Right cardiac atrium (tissue), 5 donors: ENCODE data around the gene KLHL14. TPM values are rescaled to one million over a fixed set of nuclear protein-coding genes. Genes with fewer than 3 reads are reported as not detected.

ENCODE experiments used
- ATAC-seq, 2 donors: fragments of 200-7000 bp; cut with Tn5 transposase; one replicate each; pipeline versions ENCODE4 v1.8.0 to v1.9.1; 2020; ENCODE audit warnings: moderate library complexity in 2 of 2, mild to moderate bottlenecking in 1 of 2
- DNase-seq, 3 donors: peaks; one replicate each; pipeline ENCODE4 v3.0.0-alpha.2; 2020
- H3K27ac ChIP-seq: one replicate; pipeline ENCODE4 v1.5.1; 2013; ENCODE audit warnings: mild to moderate bottlenecking, low read length, control low read depth, moderate library complexity
- H3K27me3 ChIP-seq: one replicate; pipeline ENCODE4 v1.6.1; 2013; ENCODE audit not compliant: control insufficient read depth, insufficient read depth
- H3K4me1 ChIP-seq: one replicate; pipeline ENCODE4 v1.6.1; 2013; ENCODE audit warnings: low read length; ENCODE audit not compliant: control insufficient read depth, insufficient read depth
- H3K4me3 ChIP-seq: one replicate; pipeline ENCODE4 v1.5.1; 2013; ENCODE audit warnings: low read length, control low read depth
- H3K9me3 ChIP-seq: one replicate; pipeline ENCODE4 v1.6.1; 2013; ENCODE audit warnings: low read length; ENCODE audit not compliant: control insufficient read depth
- WGBS: extraction: QIAGEN DNeasy Blood & Tissue Kit; methylation state at CpG from one replicate; pipeline ENCODE4 v1.1.7; 2013; 5-methylcytosine and 5-hydroxymethylcytosine counted together
- intact Hi-C, 4 donors: fragments of 100-400 bp; cut with DNase I; formaldehyde crosslinking; loops; one replicate each; pipeline versions ENCODE4 v1.11.0 to v1.14.0; 2022 to 2023
- polyA plus RNA-seq: library from polyadenylated mRNA; stranded (reverse); fragments of 200-250 nt; gene quantifications from one replicate; pipeline ENCODE4 v1.2.3, GENCODE V29; 2013
- total RNA-seq, 4 donors: library from RNA; stranded (reverse); fragmentation: NEBNext Ultra II Directional; extraction: Animal tissue kit (Norgen Biotek cat#: 25700); gene quantifications; one replicate each; pipeline ENCODE4 v1.2.1, GENCODE V29; 2021
- donor health status: healthy with polysubstance abuse.
- donor health status: DM: no; HTN: yes; CAD: no.
- donor health status: DM: no; HTN: no; CAD: no.
- donor health status: DM: no; HTN: yes; CAD: no; lungs with severe emphysema.
- donor health status: DM: yes; HTN: yes; CAD: no.

KLHL14 gene
- total and polyA plus RNA-seq, 5 donors: 0.09 TPM; not detected in 3

DNA sequence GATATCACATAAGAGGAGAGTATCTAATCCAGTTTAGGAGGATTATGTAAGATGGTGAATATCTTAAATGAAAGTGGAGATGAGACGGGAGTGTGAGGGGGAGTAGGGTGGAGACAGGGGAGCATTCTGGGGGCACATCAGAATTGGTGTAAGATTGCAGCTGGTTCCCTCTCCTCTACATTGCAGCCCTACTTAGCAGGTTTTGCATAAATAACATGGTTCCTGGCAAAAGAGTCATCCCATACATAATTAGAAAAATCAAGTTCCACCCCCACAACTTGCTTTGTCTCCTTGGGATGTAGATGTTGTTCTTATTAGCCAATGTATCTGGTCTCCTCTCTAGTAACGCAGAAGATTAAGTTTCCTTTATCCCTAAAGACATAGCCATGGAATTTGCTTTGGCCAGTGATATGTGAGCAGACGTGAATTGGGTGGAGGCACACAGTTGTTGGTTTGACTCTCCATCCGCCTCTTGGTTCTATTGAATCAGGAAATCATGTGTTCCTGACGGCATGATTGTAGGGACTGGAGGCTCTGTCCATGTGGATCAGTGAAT is 137.9 kb downstream of the KLHL14 start:
- H3K4me1 ChIP-seq: no peaks in the 10 kb centered on the region
- intact Hi-C loops: no loop called here
- H3K27ac ChIP-seq: no peak overlapping the region
- ATAC-seq (no peak), DNase-seq (no peak)
- no peaks in the 10 kb centered on the region for H3K27me3 ChIP-seq
- no peaks in the 10 kb centered on the region for H3K9me3 ChIP-seq
- WGBS: 72% methylated on average over 5 of the region's 5 CpGs
- H3K4me3 ChIP-seq: no peak overlapping the region

DNA sequence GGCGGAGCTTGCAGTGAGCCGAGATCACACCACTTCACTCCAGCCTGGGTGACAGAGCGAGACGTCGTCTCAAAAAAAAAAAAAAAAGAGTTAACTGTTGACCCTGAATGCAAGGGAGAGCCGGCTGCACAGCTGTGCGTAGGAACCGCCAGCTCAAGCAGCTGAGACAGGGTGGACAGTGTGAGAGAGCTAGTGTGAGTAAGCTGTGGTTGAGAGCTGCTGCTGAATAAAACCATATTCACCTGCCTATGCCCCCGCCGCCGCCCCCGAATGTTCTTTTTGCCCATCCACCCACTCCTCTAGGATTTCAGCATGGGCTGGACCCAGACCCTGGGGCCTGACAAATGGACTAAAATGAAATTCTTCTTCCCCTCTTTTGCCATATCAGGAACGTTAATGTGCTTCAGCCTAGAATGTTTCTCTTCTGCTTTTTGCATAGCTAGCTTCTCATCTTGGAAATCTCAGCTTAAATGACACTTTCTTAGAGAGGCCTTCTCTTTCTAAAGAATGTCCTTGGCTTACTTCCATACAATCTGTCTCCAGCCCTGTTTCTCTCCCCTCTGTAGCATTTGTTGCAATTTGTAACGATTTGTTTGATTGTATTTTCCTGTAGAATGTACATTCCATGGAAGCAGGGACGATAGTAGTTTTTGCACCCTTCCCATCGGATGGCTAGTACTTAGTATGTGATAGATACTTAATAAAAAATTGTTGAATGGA is 142.7 kb downstream of the KLHL14 start:
- WGBS: 59% methylated on average over 16 of the region's 16 CpGs
- H3K9me3 ChIP-seq: no peaks in the 10 kb centered on the region
- ATAC-seq: no peak
- H3K27ac ChIP-seq: no peak overlapping the region
- no peaks in the 10 kb centered on the region for H3K4me1 ChIP-seq
- no peak overlapping the region for H3K4me3 ChIP-seq
- no peaks in the 10 kb centered on the region for H3K27me3 ChIP-seq
- DNase-seq: peak in 2 of 3 donors; percentile 11 to 17
- intact Hi-C loops: no loop called here

DNA sequence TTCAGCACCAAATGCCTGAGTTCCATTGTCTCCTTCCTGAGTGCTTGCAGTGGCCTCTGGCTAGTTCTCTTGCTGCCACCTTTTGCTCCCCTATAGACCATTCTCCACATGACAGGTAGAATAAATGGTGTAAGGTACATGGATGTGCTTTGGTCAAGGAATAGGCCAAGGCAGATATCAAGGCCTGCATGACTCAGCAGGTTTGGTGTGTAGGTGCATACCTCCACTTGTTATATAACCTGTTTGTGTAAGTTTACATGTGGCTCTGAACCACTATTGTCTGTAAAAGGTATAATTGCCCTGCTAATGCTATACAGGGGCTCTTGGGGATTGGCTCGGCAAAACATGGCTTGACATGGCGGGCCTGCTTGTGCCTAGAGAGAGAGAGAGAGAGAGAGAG is 143.5 kb downstream of the KLHL14 start:
- no peak overlapping the region for H3K4me3 ChIP-seq
- no peaks in the 10 kb centered on the region for H3K9me3 ChIP-seq
- intact Hi-C loops: no loop called here
- H3K27me3 ChIP-seq: no peaks in the 10 kb centered on the region
- DNase-seq: no peak
- 91% methylated on average over 2 of the region's 2 CpGs for WGBS
- no peak for ATAC-seq
- H3K27ac ChIP-seq: no peak overlapping the region
- H3K4me1 ChIP-seq: no peaks in the 10 kb centered on the region

DNA sequence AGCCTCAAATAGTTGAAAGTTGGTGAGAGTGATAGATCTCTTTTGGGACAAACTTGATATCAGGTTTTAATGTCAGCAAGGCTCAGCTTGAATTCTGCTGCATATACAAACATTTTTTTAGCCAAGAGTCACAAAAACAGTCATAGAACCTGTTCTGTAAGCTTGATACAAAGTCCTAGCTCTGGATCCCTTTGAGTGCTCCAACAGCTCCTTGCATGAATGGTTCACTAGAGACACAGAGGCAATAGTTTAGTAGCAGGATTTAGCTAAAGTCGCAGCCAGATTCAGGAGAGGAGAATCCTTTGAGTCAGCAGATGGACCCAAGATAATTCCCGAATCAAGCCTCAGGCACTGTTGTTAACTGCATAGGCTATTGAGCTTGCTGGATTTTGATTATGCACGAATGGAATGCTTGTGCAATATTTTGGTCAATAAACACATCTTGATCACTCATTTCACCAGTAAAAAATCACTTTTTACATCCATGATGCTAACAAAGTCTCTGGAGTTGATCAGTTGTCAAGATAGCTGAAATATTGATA is 148.6 kb downstream of the KLHL14 start:
- no peaks in the 10 kb centered on the region for H3K27me3 ChIP-seq
- no peak overlapping the region for H3K27ac ChIP-seq
- H3K4me3 ChIP-seq: no peak overlapping the region
- 72% methylated on average over 3 of the region's 3 CpGs for WGBS
- ATAC-seq: no peak
- intact Hi-C loops: no loop called here
- H3K4me1 ChIP-seq: no peaks in the 10 kb centered on the region
- H3K9me3 ChIP-seq: no peaks in the 10 kb centered on the region
- DNase-seq: no peak

- intact Hi-C loops: no loop called here
- Histone ChIP-seq H3K4me1 (no peaks in the 10 kb centered on the region), H3K27me3 (no peaks in the 10 kb centered on the region), H3K27ac (no peak overlapping the region), H3K4me3 (no peak overlapping the region), H3K9me3 (no peaks in the 10 kb centered on the region)
- ATAC-seq (no peak), DNase-seq (no peak)
Observed at GRCh38 chr18:32623563-32623962, 149.3 kb downstream of the KLHL14 start.
